H1 (cell line): ENCODE measurements around the gene MKRN2OS. TPM values are rescaled to one million over a fixed set of nuclear protein-coding genes. Genes with fewer than 3 reads are reported as not detected.

Experiments used
- CTCF ChIA-PET: fragments of 300-600 bp; sonication (Branson Sonifier 250); formaldehyde crosslinking; loops from one replicate; lab custom pipeline; 2021; ENCODE audit not compliant: partially characterized antibody; lab: Charles Lee
- POLR2A ChIA-PET: fragments of 300-600 bp; sonication (Branson Sonifier 250); formaldehyde crosslinking; loops from one replicate; lab custom pipeline; 2021; ENCODE audit warnings: inconsistent platforms; ENCODE audit not compliant: partially characterized antibody; lab: Charles Lee
- DNase-seq, 2 experiments: peaks; one replicate each; pipeline versions ENCODE4 v3.0.0 to v3.0.0-alpha.2; 2010 to 2022; ENCODE audit warnings: low spot score in 2 of 2, low read depth in 1 of 2, mixed read lengths in 1 of 2
- FAIRE-seq: peaks from 2 replicates; lab custom pipeline; 2011; peaks lifted over from hg19 to GRCh38; lab: Jason Lieb, UNC
- H2AFZ ChIP-seq: 2 replicates; pipeline ENCODE4 v1.8.1; 2012; ENCODE audit warnings: low read length, inconsistent platforms
- H2AK5ac ChIP-seq: 2 replicates; pipeline ENCODE4 v1.6.1; 2013; ENCODE audit warnings: low read depth, low read length
- H2BK120ac ChIP-seq: replicated peaks from 2 replicates; pipeline ENCODE3; 2013; ENCODE audit warnings: low read depth, low read length, inconsistent platforms
- H2BK12ac ChIP-seq: 2 replicates; pipeline ENCODE4 v1.6.1; 2013; ENCODE audit warnings: low read depth, low read length
- H2BK15ac ChIP-seq: 2 replicates; pipeline ENCODE4 v1.6.1; 2013; ENCODE audit warnings: low read length
- H2BK20ac ChIP-seq: 2 replicates; pipeline ENCODE4 v1.6.1; 2013; ENCODE audit warnings: low read length
- H2BK5ac ChIP-seq: 2 replicates; pipeline ENCODE4 v1.6.1; 2013; ENCODE audit warnings: low read depth, low read length
- H3K14ac ChIP-seq: 2 replicates; pipeline ENCODE4 v1.6.1; 2013; ENCODE audit warnings: inconsistent platforms; ENCODE audit not compliant: insufficient read length
- H3K18ac ChIP-seq: 2 replicates; pipeline ENCODE4 v1.6.1; 2013; ENCODE audit warnings: low read length; ENCODE audit errors: extremely low read depth
- H3K23ac ChIP-seq: 2 replicates; pipeline ENCODE4 v1.6.1; 2013; ENCODE audit warnings: inconsistent platforms; ENCODE audit not compliant: insufficient read length
- H3K23me2 ChIP-seq: 2 replicates; pipeline ENCODE4 v1.6.1; 2013; ENCODE audit warnings: low read depth, low read length
- H3K27ac ChIP-seq: 2 replicates; pipeline ENCODE4 v1.6.1; 2011; ENCODE audit warnings: low read depth, low read length, inconsistent platforms
- H3K27me3 ChIP-seq, 4 experiments: replicated peaks in 1 of 4; 1 replicate in 1 of 4; 2 replicates in 3 of 4; pipeline versions ENCODE4 v1.6.1 to v1.8.1; 2011 to 2013; ENCODE audit warnings: low read length in 3 of 4, mild to moderate bottlenecking in 3 of 4, inconsistent platforms in 2 of 4, mixed read lengths in 2 of 4, moderate library complexity in 1 of 4; ENCODE audit not compliant: control insufficient read depth in 3 of 4, insufficient read depth in 3 of 4; ENCODE audit errors: extremely low read depth in 1 of 4
- H3K36me3 ChIP-seq, 4 experiments: 2 replicates each; pipeline versions ENCODE4 v1.6.1 to v1.8.1; 2011 to 2013; ENCODE audit warnings: mild to moderate bottlenecking in 4 of 4, low read length in 3 of 4, moderate library complexity in 2 of 4, control low read depth in 1 of 4, inconsistent platforms in 1 of 4; ENCODE audit not compliant: insufficient read depth in 4 of 4, control insufficient read depth in 2 of 4
- H3K4ac ChIP-seq: replicated peaks from 2 replicates; pipeline ENCODE3; 2013; ENCODE audit warnings: low read length, low read depth, mixed read lengths, inconsistent platforms; ENCODE audit not compliant: insufficient read length
- H3K4me1 ChIP-seq, 4 experiments: replicated peaks in 1 of 4; 1 replicate in 1 of 4; 2 replicates in 3 of 4; pipeline versions ENCODE4 v1.6.1 to v1.8.1; 2011 to 2013; ENCODE audit warnings: low read length in 3 of 4, inconsistent platforms in 2 of 4, mixed read lengths in 1 of 4; ENCODE audit not compliant: insufficient read depth in 4 of 4, control insufficient read depth in 3 of 4
- H3K4me2 ChIP-seq, 2 experiments: 2 replicates each; pipeline versions ENCODE4 v1.6.1 to v1.8.1; 2011 to 2013; ENCODE audit warnings: low read depth in 2 of 2, low read length in 2 of 2, control low read depth in 1 of 2, inconsistent platforms in 1 of 2, mild to moderate bottlenecking in 1 of 2; ENCODE audit not compliant: insufficient read depth in 1 of 2
- H3K4me3 ChIP-seq, 4 experiments: fragments of 200-600, 300-600 bp in 1 of 4; sonication (generic), shearing (Covaris generic), sonication (Bioruptor Twin) in 1 of 4; 2 replicates each; pipeline versions ENCODE4 v1.5.1 to v1.8.1; 2011 to 2016; ENCODE audit warnings: low read length in 4 of 4, low read depth in 3 of 4, control low read depth in 2 of 4, inconsistent platforms in 2 of 4, mild to moderate bottlenecking in 2 of 4, mixed read lengths in 1 of 4, moderate library complexity in 1 of 4; ENCODE audit not compliant: insufficient read depth in 2 of 4; ENCODE audit errors: extremely low read depth in 1 of 4
- H3K56ac ChIP-seq: replicated peaks from 2 replicates; pipeline ENCODE3; 2013; ENCODE audit warnings: low read depth, mild to moderate bottlenecking, mixed read lengths, low read length, inconsistent platforms; ENCODE audit not compliant: insufficient read length
- H3K79me1 ChIP-seq: 2 replicates; pipeline ENCODE4 v1.6.1; 2013; ENCODE audit warnings: low read depth, low read length, control low read depth
- H3K79me2 ChIP-seq, 2 experiments: 2 replicates each; pipeline versions ENCODE4 v1.6.1 to v1.8.1; 2012 to 2013; ENCODE audit warnings: low read length in 2 of 2, mild to moderate bottlenecking in 2 of 2, inconsistent platforms in 1 of 2; ENCODE audit not compliant: insufficient read depth in 2 of 2, control insufficient read depth in 1 of 2
- H3K9ac ChIP-seq, 4 experiments: replicated peaks in 1 of 4; 1 replicate in 1 of 4; 2 replicates in 3 of 4; pipeline versions ENCODE4 v1.6.1 to v1.8.1; 2011 to 2013; ENCODE audit warnings: low read depth in 3 of 4, low read length in 3 of 4, control low read depth in 2 of 4, mild to moderate bottlenecking in 2 of 4, moderate library complexity in 2 of 4, inconsistent platforms in 1 of 4; ENCODE audit errors: extremely low read depth in 1 of 4
- H3K9me3 ChIP-seq, 2 experiments: 2 replicates each; pipeline versions ENCODE4 v1.6.1 to v1.8.1; 2012 to 2013; ENCODE audit warnings: mild to moderate bottlenecking in 2 of 2, moderate library complexity in 2 of 2, control low read depth in 1 of 2, inconsistent platforms in 1 of 2, low read depth in 1 of 2, low read length in 1 of 2, mixed read lengths in 1 of 2; ENCODE audit not compliant: insufficient read depth in 2 of 2
- H4K20me1 ChIP-seq, 2 experiments: replicated peaks in 1 of 2; 2 replicates each; pipeline versions ENCODE3 to v1.8.1; 2011 to 2013; ENCODE audit warnings: inconsistent platforms in 2 of 2, low read length in 2 of 2, mild to moderate bottlenecking in 1 of 2; ENCODE audit not compliant: insufficient read depth in 2 of 2, control insufficient read depth in 1 of 2
- H4K5ac ChIP-seq: 2 replicates; pipeline ENCODE4 v1.6.1; 2013; ENCODE audit warnings: low read length, low read depth, mixed read lengths, inconsistent platforms; ENCODE audit not compliant: insufficient read length
- H4K8ac ChIP-seq: 2 replicates; pipeline ENCODE4 v1.8.0; 2013; ENCODE audit warnings: mild to moderate bottlenecking, moderate library complexity, low read length, inconsistent platforms; ENCODE audit not compliant: insufficient read depth; ENCODE audit errors: extremely low read depth
- H4K91ac ChIP-seq: replicated peaks from 2 replicates; pipeline ENCODE3; 2013; ENCODE audit warnings: low read length, mixed read lengths, inconsistent platforms; ENCODE audit not compliant: insufficient read length
- ASH2L ChIP-seq: fragments of 200-600, 300-600 bp; sonication (generic); IDR thresholded peaks from one replicate; pipeline ENCODE4 v1.7.1; 2017; ENCODE audit warnings: low read length
- BCL11A ChIP-seq, 2 experiments: IDR thresholded peaks; one replicate each; pipeline ENCODE4 v1.6.1; 2011; ENCODE audit warnings: low read depth in 2 of 2, low read length in 2 of 2, mild to moderate bottlenecking in 2 of 2
- CBX5 ChIP-seq: fragments of 300-800, 300-1000 bp; sonication (generic); IDR thresholded peaks from 2 replicates; pipeline ENCODE4 v1.7.1; 2016; ENCODE audit warnings: antibody characterized with exemption, low read length, low read depth
- CTBP2 ChIP-seq: IDR thresholded peaks from 2 replicates; pipeline ENCODE4 v1.7.0; 2011; ENCODE audit warnings: borderline replicate concordance, mild to moderate bottlenecking, moderate library complexity, mixed read lengths, low read length; ENCODE audit not compliant: insufficient read depth, insufficient read length
- EZH2 ChIP-seq: fragments of 200-600 bp; sonication (generic); IDR thresholded peaks from 2 replicates; pipeline ENCODE4 v1.7.1; 2012; ENCODE audit warnings: low read depth, mild to moderate bottlenecking, moderate library complexity, low read length, inconsistent platforms; ENCODE audit not compliant: severe bottlenecking
- JUND ChIP-seq: IDR thresholded peaks from 2 replicates; pipeline ENCODE4 v1.6.1; 2011; ENCODE audit warnings: mild to moderate bottlenecking, improper control_type of control experiment, low read length
- RAD21 ChIP-seq, 2 experiments: IDR thresholded peaks in 1 of 2; conservative IDR thresholded peaks in 1 of 2; 2 replicates each; pipeline ENCODE4 v1.6.1; 2011; ENCODE audit warnings: low read depth in 2 of 2, low read length in 2 of 2, improper control_type of control experiment in 1 of 2, inconsistent platforms in 1 of 2, mild to moderate bottlenecking in 1 of 2, moderate library complexity in 1 of 2
- RFX5 ChIP-seq: IDR thresholded peaks from 2 replicates; pipeline ENCODE4 v1.6.1; 2011; ENCODE audit warnings: low read depth, low read length, improper control_type of control experiment, borderline replicate concordance
- SIX5 ChIP-seq: IDR thresholded peaks from 2 replicates; pipeline ENCODE4 v1.6.1; 2011; ENCODE audit warnings: mild to moderate bottlenecking, low read depth, low read length
- SP1 ChIP-seq: IDR thresholded peaks from 2 replicates; pipeline ENCODE4 v1.6.1; 2011; ENCODE audit warnings: low read depth, low read length
- SP2 ChIP-seq: IDR thresholded peaks from 2 replicates; pipeline ENCODE4 v1.6.1; 2012; ENCODE audit warnings: mild to moderate bottlenecking, low read length, inconsistent platforms
- TAF7 ChIP-seq: optimal IDR thresholded peaks from 2 replicates; pipeline ENCODE3; 2011; ENCODE audit warnings: low read depth, mild to moderate bottlenecking, inconsistent platforms, low read length, moderate library complexity, borderline replicate concordance
- USF2 ChIP-seq: IDR thresholded peaks from 2 replicates; pipeline ENCODE4 v1.6.1; 2011; ENCODE audit warnings: low read length, improper control_type of control experiment
- WGBS, 2 experiments: shearing (Covaris generic) in 1 of 2; methylation state at CpG; one replicate each; pipeline versions ENCODE4 v1.1.6 to v1.1.7; 2013 to 2015; ENCODE audit warnings: low lambda C conversion rate in 2 of 2, mixed read lengths in 2 of 2, inconsistent platforms in 1 of 2, low coverage in 1 of 2, missing lambda C conversion rate in 1 of 2; ENCODE audit not compliant: insufficient replicate concordance in 2 of 2, insufficient coverage in 1 of 2, insufficient read length in 1 of 2; ENCODE audit errors: extremely low coverage in 1 of 2, missing lambda C conversion rate in 1 of 2; 5-methylcytosine and 5-hydroxymethylcytosine counted together
- polyA plus RNA-seq, 7 experiments: library from polyadenylated mRNA; depleted of rRNA in 3 of 7; stranded (reverse) in 5 of 7; unstranded in 2 of 7; fragments of >200 nt in 5 of 7; fragments of 200-250 nt in 2 of 7; gene quantifications; 1 replicate in 5 of 7; 2 replicates in 1 of 7; 4 replicates in 1 of 7; pipeline versions ENCODE4 v1.2.1 to v1.2.3, GENCODE V29; 2011 to 2013; ENCODE audit warnings: missing spikeins in 2 of 7, mixed read lengths in 2 of 7
- total RNA-seq: library from RNA; stranded (reverse); fragmentation: NEBNext Ultra II Directional; extraction: Animal tissue kit (Norgen Biotek cat#: 25700); gene quantifications from 2 replicates; pipeline ENCODE4 v1.2.1, GENCODE V29; 2021

MKRN2OS gene
- total and polyA plus RNA-seq, 2 of the 8 experiments (the other 6 are each of a cell fraction or from before 2014, with no cell fraction given) = 0.15 to 0.41 TPM

DNA sequence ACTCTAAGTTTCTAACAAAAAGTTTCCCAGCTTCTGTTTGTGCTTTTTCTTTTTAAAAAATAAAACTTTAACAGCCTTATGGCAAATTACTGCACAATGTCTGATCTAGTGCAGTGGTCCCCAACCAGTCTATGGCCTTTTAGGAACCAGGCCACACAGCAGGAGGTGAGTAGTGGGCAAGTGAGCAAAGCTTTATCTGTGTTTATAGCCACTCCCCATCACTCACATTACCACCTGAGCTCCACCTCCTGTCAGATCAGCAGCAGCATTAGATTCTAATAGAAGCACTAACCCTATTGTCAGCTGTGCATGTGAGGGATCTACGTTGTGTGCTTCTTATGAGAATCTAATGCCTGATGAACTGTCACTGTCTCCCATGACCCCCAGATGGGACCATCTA, 17.2 kb upstream of the MKRN2OS start:
- H3K79me1 ChIP-seq = peaks cover 9% of the 10 kb centered on the region
- H3K23me2 ChIP-seq = peaks cover 3% of the 10 kb centered on the region; the same call in 1 of the 2 replicates
- TF ChIP-seq BCL11A (IDR thresholded peaks at IDR 0.05; ENCODE audit: low read depth in 2 of 2, low read length in 2 of 2) = no peak
- TF ChIP-seq SIX5 = no peak
- no peak for TF ChIP-seq SP2
- no peak for TF ChIP-seq SP1
- TF ChIP-seq RAD21 (IDR thresholded peaks at IDR 0.05 in 1 of 2, conservative IDR thresholded peaks at IDR 0.05 in 1 of 2; ENCODE audit: low read depth in 2 of 2, low read length in 2 of 2) = no peak
- TF ChIP-seq CTBP2 = no peak
- no peak for TF ChIP-seq RFX5
- no peak for TF ChIP-seq JUND
- no peak for TF ChIP-seq ASH2L
- TF ChIP-seq TAF7 = no peak
- no peak for TF ChIP-seq EZH2
- TF ChIP-seq USF2 = no peak
- no peak for TF ChIP-seq CBX5

More for the DNA sequence above, 17.2 kb upstream of the MKRN2OS start:
- H3K4me3 ChIP-seq = no peak overlapping the region
- H2BK20ac ChIP-seq = no peak overlapping the region
- CTCF ChIA-PET = interaction anchor here (0.8 to 2.1 kb wide), 8 partner anchors 11 to 383 kb away, joined by 3 to 8 read pairs (median 4); no protein-coding TSS in a partner anchor
- no peak overlapping the region for H3K56ac ChIP-seq
- H3K27ac ChIP-seq = no peak overlapping the region
- no peak overlapping the region for H3K14ac ChIP-seq
- no peaks in the 10 kb centered on the region for H3K9me3 ChIP-seq
- no peak overlapping the region for H2BK15ac ChIP-seq
- peaks cover 4 to 33% of the 10 kb centered on the region in 2 experiments for H4K20me1 ChIP-seq
- H3K4ac ChIP-seq = no peak overlapping the region
- no peak overlapping the region for H3K18ac ChIP-seq
- H3K9ac ChIP-seq = no peak overlapping the region
- H2AFZ ChIP-seq = no peak overlapping the region
- POLR2A ChIA-PET = interaction anchor here (0.7 to 1.0 kb wide), 3 partner anchors 9 to 279 kb away, joined by 3 read pairs; no protein-coding TSS in a partner anchor
- H3K36me3 ChIP-seq = no peaks in the 10 kb centered on the region
- H3K4me1 ChIP-seq = peaks cover 0 to 9% (median 4%) of the 10 kb centered on the region in 4 experiments; a peak in 4 of 7 replicates
- H2BK5ac ChIP-seq = no peak overlapping the region
- H4K91ac ChIP-seq = no peak overlapping the region
- no peak overlapping the region for H4K5ac ChIP-seq
- no peaks in the 10 kb centered on the region for H3K27me3 ChIP-seq
- H3K79me2 ChIP-seq = peaks cover 21 to 95% of the 10 kb centered on the region in 2 experiments
- DNase-seq = no peak
- H2BK120ac ChIP-seq = no peak overlapping the region
- WGBS, 2 experiments = 100% methylated on average over 1 of the region's 1 CpG; no CpG with 5 or more reads in 1 of the 2 experiments
- H3K23ac ChIP-seq = no peak overlapping the region
- no peak overlapping the region for H2AK5ac ChIP-seq
- no peak overlapping the region for H3K4me2 ChIP-seq
- no peak for FAIRE-seq
- no peak overlapping the region for H4K8ac ChIP-seq
- H2BK12ac ChIP-seq = no peak overlapping the region
